Mesenchymal stem cell (in vitro differentiated cells and primary cell): ENCODE measurements around the gene DLGAP3.

Experiments used
- DNase-seq: peaks from one replicate; pipeline ENCODE4 v3.0.0-alpha.2; 2013
- H2AFZ ChIP-seq: one replicate; pipeline ENCODE4 v1.6.1; 2013; ENCODE audit warnings: low read depth, mild to moderate bottlenecking, control low read depth, inconsistent platforms, low read length, moderate library complexity
- H2AK5ac ChIP-seq: 2 replicates; pipeline ENCODE4 v1.6.1; 2013; ENCODE audit warnings: low read length, moderate library complexity, mild to moderate bottlenecking, inconsistent platforms; ENCODE audit not compliant: severe bottlenecking
- H2BK120ac ChIP-seq: one replicate; pipeline ENCODE4 v1.6.1; 2013; ENCODE audit warnings: low read depth, mild to moderate bottlenecking, inconsistent platforms, low read length, moderate library complexity
- H2BK12ac ChIP-seq, 2 experiments: one replicate each; pipeline ENCODE4 v1.6.1; 2013; ENCODE audit warnings: inconsistent platforms in 2 of 2, low read length in 2 of 2, mild to moderate bottlenecking in 2 of 2, moderate library complexity in 2 of 2, control low read depth in 1 of 2
- H2BK15ac ChIP-seq: one replicate; pipeline ENCODE4 v1.6.1; 2013; ENCODE audit warnings: mild to moderate bottlenecking, low read depth, inconsistent platforms; ENCODE audit not compliant: poor library complexity, severe bottlenecking
- H2BK5ac ChIP-seq: 2 replicates; pipeline ENCODE4 v1.6.1; 2013; ENCODE audit warnings: low read depth, mild to moderate bottlenecking, low read length, control low read depth, inconsistent platforms; ENCODE audit not compliant: poor library complexity, severe bottlenecking
- H3K14ac ChIP-seq, 2 experiments: one replicate each; pipeline ENCODE4 v1.6.1; 2013; ENCODE audit warnings: inconsistent platforms in 2 of 2, low read length in 2 of 2, control low read depth in 1 of 2, mild to moderate bottlenecking in 1 of 2, moderate library complexity in 1 of 2
- H3K18ac ChIP-seq, 2 experiments: one replicate each; pipeline ENCODE4 v1.6.1; 2013; ENCODE audit warnings: inconsistent platforms in 2 of 2, low read length in 2 of 2, control low read depth in 1 of 2, low read depth in 1 of 2, mild to moderate bottlenecking in 1 of 2
- H3K23ac ChIP-seq, 2 experiments: one replicate each; pipeline ENCODE4 v1.6.1; 2013; ENCODE audit warnings: inconsistent platforms in 2 of 2, low read length in 2 of 2, mild to moderate bottlenecking in 2 of 2, moderate library complexity in 2 of 2, control low read depth in 1 of 2
- H3K27ac ChIP-seq: 2 replicates; pipeline ENCODE4 v1.5.1; 2013; ENCODE audit warnings: mild to moderate bottlenecking, moderate library complexity, low read length, control low read depth, inconsistent platforms; ENCODE audit not compliant: poor library complexity, severe bottlenecking
- H3K27me3 ChIP-seq, 2 experiments: 2 replicates each; pipeline versions ENCODE4 v1.6.1 to v1.7.0; 2013; ENCODE audit warnings: low read length in 2 of 2, mild to moderate bottlenecking in 2 of 2, moderate library complexity in 2 of 2, control low read depth in 1 of 2, inconsistent platforms in 1 of 2; ENCODE audit not compliant: control insufficient read depth in 1 of 2, insufficient read depth in 1 of 2
- H3K36me3 ChIP-seq, 2 experiments: 2 replicates each; pipeline versions ENCODE4 v1.6.1 to v1.7.0; 2013; ENCODE audit warnings: low read length in 2 of 2, control low read depth in 1 of 2, inconsistent platforms in 1 of 2, low read depth in 1 of 2, mild to moderate bottlenecking in 1 of 2; ENCODE audit not compliant: insufficient read depth in 2 of 2, control insufficient read depth in 1 of 2
- H3K4ac ChIP-seq, 2 experiments: one replicate each; pipeline ENCODE4 v1.6.1; 2013; ENCODE audit warnings: inconsistent platforms in 2 of 2, low read length in 2 of 2, mild to moderate bottlenecking in 2 of 2, moderate library complexity in 2 of 2, control low read depth in 1 of 2, low read depth in 1 of 2
- H3K4me1 ChIP-seq: 2 replicates; pipeline ENCODE4 v1.6.1; 2013; ENCODE audit warnings: low read depth, low read length, control low read depth; ENCODE audit not compliant: control insufficient read depth, insufficient read depth
- H3K4me2 ChIP-seq: 2 replicates; pipeline ENCODE4 v1.6.1; 2013; ENCODE audit warnings: low read length, mild to moderate bottlenecking, inconsistent platforms; ENCODE audit not compliant: poor library complexity, severe bottlenecking
- H3K4me3 ChIP-seq, 2 experiments: 2 replicates each; pipeline versions ENCODE4 v1.5.1 to v1.7.0; 2013; ENCODE audit warnings: low read length in 2 of 2, mild to moderate bottlenecking in 2 of 2, control low read depth in 1 of 2, low read depth in 1 of 2; ENCODE audit not compliant: insufficient read depth in 1 of 2
- H3K79me1 ChIP-seq: replicated peaks from 2 replicates; pipeline ENCODE4 v1.6.1; 2013; ENCODE audit warnings: mild to moderate bottlenecking, control low read depth, low read length, inconsistent platforms; ENCODE audit not compliant: poor library complexity, severe bottlenecking
- H3K9ac ChIP-seq: 2 replicates; pipeline ENCODE4 v1.7.0; 2013; ENCODE audit warnings: mild to moderate bottlenecking, low read length, moderate library complexity
- H3K9me3 ChIP-seq: 2 replicates; pipeline ENCODE4 v1.7.0; 2013; ENCODE audit warnings: mild to moderate bottlenecking, low read length; ENCODE audit not compliant: control insufficient read depth
- H4K8ac ChIP-seq: one replicate; pipeline ENCODE4 v1.6.1; 2013; ENCODE audit warnings: inconsistent platforms, mild to moderate bottlenecking, low read length, moderate library complexity
- H4K91ac ChIP-seq: one replicate; pipeline ENCODE4 v1.6.1; 2013; ENCODE audit warnings: mild to moderate bottlenecking, low read length, inconsistent platforms
- WGBS: methylation state at CpG from one replicate; pipeline ENCODE4 v1.1.7; 2013; ENCODE audit warnings: mixed read lengths; 5-methylcytosine and 5-hydroxymethylcytosine counted together

DLGAP3 gene

GRCh38 chr1:34884961-34885360 lies 44.5 kb downstream of the DLGAP3 start:
- Histone ChIP-seq H2BK12ac (no peak overlapping the region), H3K18ac (no peak overlapping the region), H2BK5ac (no peak overlapping the region), H3K4me1 (peaks cover 13% of the 10 kb centered on the region), H3K27me3 (peaks cover 56 to 58% of the 10 kb centered on the region in 2 experiments), H3K79me1 (no peaks in the 10 kb centered on the region), H4K91ac (no peak overlapping the region), H3K36me3 (no peaks in the 10 kb centered on the region), H2BK15ac (no peak overlapping the region), H3K9me3 (peaks cover 3% of the 10 kb centered on the region), H3K4me2 (no peak overlapping the region), H3K9ac (no peak overlapping the region), H2AK5ac (no peak overlapping the region), H3K4me3 (no peak overlapping the region), H3K23ac (peak overlapping the region in 1 of 2 experiments; percentile 50), H3K14ac (no peak overlapping the region), H4K8ac (no peak overlapping the region), H2BK120ac (no peak overlapping the region), H2AFZ (no peak overlapping the region), H3K4ac (no peak overlapping the region), H3K27ac (no peak overlapping the region)
- 29% methylated on average over 16 of the region's 19 CpGs for WGBS
- DNase-seq = no peak

- Histone ChIP-seq H3K36me3 (no peaks in the 10 kb centered on the region), H3K27ac (no peak overlapping the region), H2AFZ (no peak overlapping the region), H2BK120ac (no peak overlapping the region), H4K91ac (no peak overlapping the region), H3K4me1 (peaks cover 13% of the 10 kb centered on the region), H3K9me3 (peaks cover 3% of the 10 kb centered on the region), H3K18ac (no peak overlapping the region), H2AK5ac (no peak overlapping the region), H4K8ac (no peak overlapping the region), H3K4me2 (no peak overlapping the region), H3K79me1 (no peaks in the 10 kb centered on the region), H3K27me3 (peaks cover 56 to 61% of the 10 kb centered on the region in 2 experiments), H3K9ac (no peak overlapping the region), H2BK12ac (no peak overlapping the region), H3K4me3 (no peak overlapping the region), H2BK15ac (no peak overlapping the region), H3K14ac (no peak overlapping the region), H3K4ac (no peak overlapping the region), H3K23ac (peak overlapping the region in 1 of 2 experiments; percentile 50), H2BK5ac (no peak overlapping the region)
- WGBS = 73% methylated on average over 3 of the region's 3 CpGs
- no peak for DNase-seq
Observed at GRCh38 chr1:34884536-34884935, 44.9 kb downstream of the DLGAP3 start.

- Histone ChIP-seq H3K79me1 (no peaks in the 10 kb centered on the region), H3K14ac (no peak overlapping the region), H3K4me2 (no peak overlapping the region), H3K18ac (no peak overlapping the region), H3K27me3 (peaks cover 36 to 61% of the 10 kb centered on the region in 2 experiments), H2AK5ac (no peak overlapping the region), H2BK12ac (no peak overlapping the region), H3K23ac (no peak overlapping the region), H4K91ac (no peak overlapping the region), H3K36me3 (no peaks in the 10 kb centered on the region), H2BK15ac (no peak overlapping the region), H3K9me3 (peaks cover 3% of the 10 kb centered on the region), H3K4me3 (no peak overlapping the region), H4K8ac (no peak overlapping the region), H3K27ac (no peak overlapping the region), H2BK5ac (no peak overlapping the region), H3K4ac (no peak overlapping the region), H2BK120ac (no peak overlapping the region), H3K4me1 (peaks cover 2% of the 10 kb centered on the region), H3K9ac (no peak overlapping the region), H2AFZ (no peak overlapping the region)
- WGBS = 56% methylated on average over 7 of the region's 9 CpGs
- DNase-seq = no peak
Observed at GRCh38 chr1:34879230-34879629, 50.2 kb downstream of the DLGAP3 start.

- no peak for DNase-seq
- no peak overlapping the region for H4K8ac ChIP-seq
Observed at GRCh38 chr1:34876406-34876805, 53.0 kb downstream of the DLGAP3 start.

More at GRCh38 chr1:34876406-34876805, 53.0 kb downstream of the DLGAP3 start:
- Histone ChIP-seq H2AFZ (no peak overlapping the region), H2BK12ac (no peak overlapping the region), H2BK120ac (no peak overlapping the region), H3K36me3 (no peaks in the 10 kb centered on the region), H3K79me1 (no peaks in the 10 kb centered on the region), H3K27ac (no peak overlapping the region), H3K14ac (no peak overlapping the region), H3K4ac (no peak overlapping the region), H3K18ac (no peak overlapping the region), H4K91ac (no peak overlapping the region), H3K4me3 (no peak overlapping the region), H2BK15ac (no peak overlapping the region), H2BK5ac (no peak overlapping the region), H3K27me3 (peaks cover 52 to 70% of the 10 kb centered on the region in 2 experiments), H3K9ac (no peak overlapping the region), H3K9me3 (peaks cover 7% of the 10 kb centered on the region), H3K23ac (no peak overlapping the region), H3K4me2 (no peak overlapping the region), H2AK5ac (no peak overlapping the region), H3K4me1 (peaks cover 2% of the 10 kb centered on the region)
- 90% methylated on average over 6 of the region's 7 CpGs for WGBS
